ENCODE measurements around the gene DSPP. TPM values are rescaled to one million over a fixed set of nuclear protein-coding genes. Genes with fewer than 3 reads are reported as not detected.
"Not testable (repeated sequence)": the region's sequence is repeated elsewhere in the genome, so short reads cannot be mapped to it uniquely, and the experiment has no call there.

DSPP gene
- polyA plus RNA-seq, result not detected
- long read RNA-seq, donor 1, result 0 reads
- long read RNA-seq, donor 2, result 0 reads
- long read RNA-seq, donor 3, result 0 reads
- long read RNA-seq, donor 4, result 0 reads
- long read RNA-seq, donor 5, result 0 reads
- long read RNA-seq, donor 6, result 0 reads
- long read RNA-seq, donor 7, result 0 reads
- long read RNA-seq, donor 8, result 0 reads
- long read RNA-seq, donor 9, result 0 reads
- long read RNA-seq, donor 10, result 0 reads

DNA sequence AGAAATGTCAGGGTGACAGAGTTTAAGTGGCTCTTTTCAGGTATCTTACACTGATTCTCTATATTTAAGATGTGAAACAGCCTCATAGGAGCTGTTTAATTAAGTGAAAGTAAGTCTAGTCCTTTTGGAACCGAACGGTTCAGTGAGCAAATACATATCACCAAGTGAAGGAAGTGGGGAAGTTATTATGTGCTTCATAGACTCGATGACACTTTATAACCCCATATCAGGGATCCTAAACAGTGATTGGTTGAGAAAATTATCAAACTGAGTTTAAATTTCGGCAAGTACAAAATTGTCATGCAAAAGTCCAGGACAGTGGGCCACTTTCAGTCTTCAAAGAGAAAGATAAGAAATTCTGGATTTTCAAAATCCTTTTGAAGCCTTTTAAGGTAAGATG lies at the start of gene DSPP:
DSPP (plus strand) TSS at position 301 of the 400 bp plus-strand sequence. CDS start 2,380 bp downstream, outside the sequence.
- FAIRE-seq, result no peak
- WGBS, 3 donors, result 69 to 79% (median 73%) methylated on average over 4 of the region's 4 CpGs

DNA sequence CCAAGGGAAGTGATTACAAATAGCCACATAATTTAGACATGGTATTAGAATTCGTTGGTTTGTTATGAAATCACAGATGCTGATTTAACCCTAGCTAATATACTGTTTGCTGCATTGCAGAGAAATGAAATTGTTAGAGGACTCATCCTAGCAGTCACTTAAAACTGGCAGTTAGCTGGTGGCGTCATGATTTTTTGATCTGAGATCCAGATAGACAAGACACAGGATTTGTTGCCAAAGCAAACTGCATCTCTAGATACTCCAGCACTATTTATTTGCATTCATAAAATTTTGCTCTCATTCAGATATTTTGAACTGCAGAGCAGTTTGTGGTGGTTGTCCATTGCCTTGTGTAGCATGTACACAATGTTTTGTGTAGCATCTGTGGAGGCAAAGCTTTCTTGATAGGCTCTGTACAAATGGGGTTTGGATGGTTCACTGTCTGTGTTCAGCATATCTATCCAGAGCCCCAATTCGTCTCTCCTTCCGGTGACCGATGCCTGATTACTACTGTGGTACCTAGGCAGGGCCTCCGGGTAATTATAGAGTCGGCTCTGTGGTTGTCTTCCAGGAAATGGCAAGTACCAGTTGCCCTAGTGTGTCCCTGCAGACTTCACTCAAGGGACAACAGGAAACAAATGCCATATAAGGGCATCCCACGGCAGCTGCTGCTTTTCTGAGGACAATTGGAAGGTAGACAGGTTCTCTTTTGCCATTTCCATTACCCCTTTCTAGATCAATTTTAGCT lies 49.1 kb upstream of the DSPP start:
- 36 to 47% (median 44%) methylated on average over 8 of the region's 8 CpGs for WGBS, 3 donors
- H3K4me3 ChIP-seq (ENCODE audit: low read depth in 1 of 3, low read length in 3 of 3), result no peak overlapping the region
- DNase-seq (peak; percentile 5 to 7), FAIRE-seq (no peak)
- H3K4me1 ChIP-seq (ENCODE audit: control insufficient read depth in 3 of 3, insufficient read depth in 2 of 3, low read depth in 1 of 3, low read length in 2 of 3), result no peaks in the 10 kb centered on the region
- no peaks in the 10 kb centered on the region for H3K36me3 ChIP-seq (ENCODE audit: control insufficient read depth in 3 of 3, insufficient read depth in 2 of 3, low read depth in 1 of 3, low read length in 3 of 3)
- no peak overlapping the region for H3K27ac ChIP-seq (ENCODE audit: low read depth in 1 of 3, low read length in 2 of 3)
- peaks cover 0 to 2% (median 0%) of the 10 kb centered on the region in 3 donors for H3K27me3 ChIP-seq (ENCODE audit: control insufficient read depth in 3 of 3, insufficient read depth in 3 of 3, low read length in 3 of 3)
- H3K9me3 ChIP-seq (ENCODE audit: control insufficient read depth in 2 of 2, insufficient read depth in 1 of 2, low read depth in 1 of 2, low read length in 1 of 2), result no peaks in the 10 kb centered on the region

More for the DNA sequence above, at the start of gene DSPP:
- Histone ChIP-seq H3K9me3 (ENCODE audit: control insufficient read depth in 2 of 2, insufficient read depth in 1 of 2, low read depth in 1 of 2, low read length in 1 of 2) (no peaks in the 10 kb centered on the region), H3K4me1 (ENCODE audit: control insufficient read depth in 3 of 3, insufficient read depth in 2 of 3, low read depth in 1 of 3, low read length in 2 of 3) (no peaks in the 10 kb centered on the region), H3K27me3 (ENCODE audit: control insufficient read depth in 3 of 3, insufficient read depth in 3 of 3, low read length in 3 of 3) (no peaks in the 10 kb centered on the region), H3K4me3 (ENCODE audit: low read depth in 1 of 3, low read length in 3 of 3) (no peak within 1 kb of the TSS), H3K36me3 (ENCODE audit: control insufficient read depth in 3 of 3, insufficient read depth in 2 of 3, low read depth in 1 of 3, low read length in 3 of 3) (no peaks in the 10 kb centered on the region), H3K27ac (ENCODE audit: low read depth in 1 of 3, low read length in 2 of 3) (no peak within 1 kb of the TSS)
- DNase-seq, result no peak

DNA sequence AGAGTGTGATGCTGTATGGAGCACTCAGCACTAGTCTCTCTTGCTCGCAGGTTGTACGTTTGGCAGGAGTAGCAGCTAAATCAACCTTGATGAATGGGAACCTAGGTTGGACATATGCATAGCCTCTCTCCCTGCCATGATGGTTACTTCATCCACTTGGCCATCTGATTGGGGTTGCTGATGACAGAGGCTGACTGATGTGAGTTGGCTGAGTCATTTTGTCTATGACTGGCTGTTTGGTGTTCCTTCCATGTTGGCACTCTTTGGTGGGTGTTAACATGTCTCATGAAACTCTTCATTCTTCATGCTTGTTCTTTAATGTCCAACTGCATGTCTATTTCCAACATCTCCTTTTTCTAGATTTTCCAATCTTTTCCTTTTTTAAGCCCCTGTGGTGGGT lies 47.5 kb upstream of the DSPP start:
- Histone ChIP-seq H3K36me3 (ENCODE audit: control insufficient read depth in 3 of 3, insufficient read depth in 2 of 3, low read depth in 1 of 3, low read length in 3 of 3) (no peaks in the 10 kb centered on the region), H3K27me3 (ENCODE audit: control insufficient read depth in 3 of 3, insufficient read depth in 3 of 3, low read length in 3 of 3) (peaks cover 0 to 3% (median 2%) of the 10 kb centered on the region in 3 donors), H3K27ac (ENCODE audit: low read depth in 1 of 3, low read length in 2 of 3) (no peak overlapping the region), H3K4me1 (ENCODE audit: control insufficient read depth in 3 of 3, insufficient read depth in 2 of 3, low read depth in 1 of 3, low read length in 2 of 3) (no peaks in the 10 kb centered on the region), H3K4me3 (ENCODE audit: low read depth in 1 of 3, low read length in 3 of 3) (no peak overlapping the region), H3K9me3 (ENCODE audit: control insufficient read depth in 2 of 2, insufficient read depth in 1 of 2, low read depth in 1 of 2, low read length in 1 of 2) (no peaks in the 10 kb centered on the region)
- 95 to 96% (median 96%) methylated on average over 2 of the region's 2 CpGs for WGBS, 3 donors
- no peak for DNase-seq
- FAIRE-seq, result no peak

DNA sequence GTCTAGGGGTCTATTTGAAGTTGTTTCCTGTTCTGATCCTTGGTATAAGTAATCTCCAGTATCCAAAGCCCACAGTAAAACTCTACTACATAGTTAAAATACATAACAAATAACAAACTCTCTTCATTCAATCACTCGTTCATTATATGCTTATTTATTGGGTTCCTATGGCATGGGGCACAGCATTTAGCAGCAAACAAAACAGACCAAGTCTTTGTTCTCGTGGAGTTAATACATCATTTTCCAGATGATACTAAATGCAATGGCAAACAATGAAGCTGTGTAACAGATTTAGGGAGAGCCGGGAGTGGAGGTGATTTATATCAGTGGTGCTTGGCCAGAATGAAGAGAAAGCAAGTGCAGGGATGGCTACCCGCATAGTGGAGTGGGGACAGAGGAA lies 42.6 kb upstream of the DSPP start:
- WGBS, 3 donors, result 58 to 75% (median 64%) methylated on average over 4 of the region's 4 CpGs
- no peak overlapping the region for H3K4me3 ChIP-seq (ENCODE audit: low read depth in 1 of 3, low read length in 3 of 3)
- FAIRE-seq, result no peak

DNA sequence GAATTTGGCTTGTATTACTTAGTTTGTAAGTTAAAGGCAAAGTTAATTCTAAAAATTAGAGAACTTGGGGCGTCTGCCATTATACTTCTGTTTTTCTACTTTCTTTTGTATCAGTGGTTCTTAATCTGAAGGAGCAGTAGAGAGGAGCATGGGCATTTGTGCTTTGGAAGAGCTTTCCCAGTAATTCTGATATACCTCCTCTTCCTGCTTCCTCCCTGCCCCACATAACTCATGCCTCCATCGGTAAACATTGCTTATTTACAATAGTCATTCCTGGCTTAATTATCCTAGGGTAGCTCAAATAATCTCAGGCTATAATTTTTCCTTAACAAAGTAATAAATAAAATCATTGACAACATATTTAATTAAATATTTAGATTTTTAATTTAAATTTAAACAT lies 42.1 kb upstream of the DSPP start:
- DNase-seq (no peak), FAIRE-seq (no peak)
- WGBS, 3 donors, result 31 to 51% (median 46%) methylated on average over 2 of the region's 2 CpGs
- Histone ChIP-seq H3K4me1 (ENCODE audit: control insufficient read depth in 3 of 3, insufficient read depth in 2 of 3, low read depth in 1 of 3, low read length in 2 of 3) (no peaks in the 10 kb centered on the region), H3K27me3 (ENCODE audit: control insufficient read depth in 3 of 3, insufficient read depth in 3 of 3, low read length in 3 of 3) (peaks cover 0 to 6% (median 0%) of the 10 kb centered on the region in 3 donors), H3K27ac (ENCODE audit: low read depth in 1 of 3, low read length in 2 of 3) (no peak overlapping the region), H3K9me3 (ENCODE audit: control insufficient read depth in 2 of 2, insufficient read depth in 1 of 2, low read depth in 1 of 2, low read length in 1 of 2) (no peaks in the 10 kb centered on the region), H3K4me3 (ENCODE audit: low read depth in 1 of 3, low read length in 3 of 3) (no peak overlapping the region), H3K36me3 (ENCODE audit: control insufficient read depth in 3 of 3, insufficient read depth in 2 of 3, low read depth in 1 of 3, low read length in 3 of 3) (no peaks in the 10 kb centered on the region)

More for the DNA sequence above, 42.6 kb upstream of the DSPP start:
- no peaks in the 10 kb centered on the region for H3K36me3 ChIP-seq (ENCODE audit: control insufficient read depth in 3 of 3, insufficient read depth in 2 of 3, low read depth in 1 of 3, low read length in 3 of 3)
- no peaks in the 10 kb centered on the region for H3K4me1 ChIP-seq (ENCODE audit: control insufficient read depth in 3 of 3, insufficient read depth in 2 of 3, low read depth in 1 of 3, low read length in 2 of 3)
- no peaks in the 10 kb centered on the region for H3K9me3 ChIP-seq (ENCODE audit: control insufficient read depth in 2 of 2, insufficient read depth in 1 of 2, low read depth in 1 of 2, low read length in 1 of 2)
- no peak for DNase-seq
- H3K27ac ChIP-seq (ENCODE audit: low read depth in 1 of 3, low read length in 2 of 3), result no peak overlapping the region
- H3K27me3 ChIP-seq (ENCODE audit: control insufficient read depth in 3 of 3, insufficient read depth in 3 of 3, low read length in 3 of 3), result peaks cover 0 to 6% (median 0%) of the 10 kb centered on the region in 3 donors

DNA sequence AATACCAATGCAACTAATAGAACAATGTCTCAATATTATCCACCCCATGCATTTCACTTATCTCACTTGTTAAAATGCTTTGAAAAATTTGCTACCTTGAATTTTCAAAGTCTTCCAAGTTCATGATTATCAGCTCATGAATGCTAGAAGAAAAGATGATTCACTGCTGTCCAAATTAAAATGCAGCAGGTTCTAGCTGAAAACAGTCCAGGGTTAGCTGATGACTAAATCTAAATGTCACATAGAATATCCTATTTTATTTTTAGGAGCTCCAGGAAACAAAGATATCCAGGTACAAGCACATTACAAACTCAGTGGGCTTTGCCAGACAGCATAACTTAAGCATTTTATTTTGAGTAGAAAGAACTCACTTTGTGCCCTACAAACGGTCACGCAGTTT lies 41.1 kb upstream of the DSPP start:
- 85 to 89% (median 88%) methylated on average over 2 of the region's 2 CpGs for WGBS, 3 donors
- H3K27me3 ChIP-seq (ENCODE audit: control insufficient read depth in 3 of 3, insufficient read depth in 3 of 3, low read length in 3 of 3), result peaks cover 0 to 6% (median 0%) of the 10 kb centered on the region in 3 donors
- H3K4me1 ChIP-seq (ENCODE audit: control insufficient read depth in 3 of 3, insufficient read depth in 2 of 3, low read depth in 1 of 3, low read length in 2 of 3), result no peaks in the 10 kb centered on the region
- no peaks in the 10 kb centered on the region for H3K9me3 ChIP-seq (ENCODE audit: control insufficient read depth in 2 of 2, insufficient read depth in 1 of 2, low read depth in 1 of 2, low read length in 1 of 2)
- DNase-seq (no peak), FAIRE-seq (no peak)
- H3K27ac ChIP-seq (ENCODE audit: low read depth in 1 of 3, low read length in 2 of 3), result no peak overlapping the region
- no peaks in the 10 kb centered on the region for H3K36me3 ChIP-seq (ENCODE audit: control insufficient read depth in 3 of 3, insufficient read depth in 2 of 3, low read depth in 1 of 3, low read length in 3 of 3)
- no peak overlapping the region for H3K4me3 ChIP-seq (ENCODE audit: low read depth in 1 of 3, low read length in 3 of 3)

DNA sequence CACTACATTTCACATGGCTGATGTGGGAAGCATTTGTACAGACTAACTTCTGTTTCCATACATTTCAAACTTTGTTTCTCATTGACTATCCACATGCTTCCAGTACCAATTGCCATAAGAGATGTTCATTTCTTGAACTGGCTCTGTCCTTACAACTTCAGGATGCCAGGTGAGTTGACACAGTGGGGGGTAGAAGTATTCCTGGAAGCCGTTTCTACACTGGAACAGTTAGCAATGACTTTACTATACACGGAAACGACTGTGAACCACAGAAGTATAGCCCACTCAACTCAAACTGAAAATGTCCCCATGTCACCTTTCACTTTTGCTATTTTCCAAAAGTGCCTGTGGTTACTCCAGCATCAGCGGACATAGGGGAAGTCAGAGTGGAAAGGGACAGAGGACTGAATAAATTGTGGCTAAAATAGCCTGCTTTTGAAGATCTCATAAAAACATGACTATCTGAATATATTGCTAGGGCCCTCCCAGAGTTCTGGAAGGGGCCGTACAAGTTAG lies 38.0 kb upstream of the DSPP start:
- Histone ChIP-seq H3K27ac (ENCODE audit: low read depth in 1 of 3, low read length in 2 of 3) (no peak overlapping the region), H3K4me3 (ENCODE audit: low read depth in 1 of 3, low read length in 3 of 3) (no peak overlapping the region), H3K4me1 (ENCODE audit: control insufficient read depth in 3 of 3, insufficient read depth in 2 of 3, low read depth in 1 of 3, low read length in 2 of 3) (no peaks in the 10 kb centered on the region), H3K27me3 (ENCODE audit: control insufficient read depth in 3 of 3, insufficient read depth in 3 of 3, low read length in 3 of 3) (peaks cover 0 to 6% (median 0%) of the 10 kb centered on the region in 3 donors), H3K9me3 (ENCODE audit: control insufficient read depth in 2 of 2, insufficient read depth in 1 of 2, low read depth in 1 of 2, low read length in 1 of 2) (no peaks in the 10 kb centered on the region), H3K36me3 (ENCODE audit: control insufficient read depth in 3 of 3, insufficient read depth in 2 of 3, low read depth in 1 of 3, low read length in 3 of 3) (no peaks in the 10 kb centered on the region)
- DNase-seq, result no peak
- FAIRE-seq, result no peak
- WGBS, 3 donors, result 63 to 79% (median 70%) methylated on average over 5 of the region's 5 CpGs

DNA sequence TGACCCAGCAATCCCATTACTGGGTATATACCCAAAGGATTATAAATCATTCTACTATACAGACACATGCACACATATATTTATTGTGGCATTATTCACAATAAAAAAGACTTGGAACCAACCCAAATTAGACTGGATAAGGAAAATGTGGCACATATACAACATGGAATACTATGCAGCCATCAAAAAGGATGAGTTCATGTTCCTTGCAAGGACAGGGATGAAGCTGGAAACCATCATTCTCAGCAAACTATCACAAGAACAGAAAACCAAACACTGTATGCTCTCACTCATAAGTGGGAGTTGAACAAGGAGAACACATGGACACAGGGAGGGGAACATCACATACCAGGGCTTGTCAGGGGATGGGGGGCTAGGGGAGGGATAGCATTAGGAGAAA lies 34.0 kb upstream of the DSPP start:
- not testable (repeated sequence) for FAIRE-seq; H3K4me3 ChIP-seq (ENCODE audit: low read depth in 1 of 3, low read length in 3 of 3); H3K27me3 ChIP-seq (ENCODE audit: control insufficient read depth in 3 of 3, insufficient read depth in 3 of 3, low read length in 3 of 3); DNase-seq; H3K27ac ChIP-seq (ENCODE audit: low read depth in 1 of 3, low read length in 2 of 3); H3K9me3 ChIP-seq (ENCODE audit: control insufficient read depth in 2 of 2, insufficient read depth in 1 of 2, low read depth in 1 of 2, low read length in 1 of 2); H3K36me3 ChIP-seq (ENCODE audit: control insufficient read depth in 3 of 3, insufficient read depth in 2 of 3, low read depth in 1 of 3, low read length in 3 of 3); H3K4me1 ChIP-seq (ENCODE audit: control insufficient read depth in 3 of 3, insufficient read depth in 2 of 3, low read depth in 1 of 3, low read length in 2 of 3)
